RCC 7860 (cell line): ENCODE data around the gene SFT2D1.
"Not testable (repeated sequence)": the region's sequence is repeated elsewhere in the genome, so short reads cannot be mapped to it uniquely, and the experiment has no call there.

Source experiments
- DNase-seq: peaks from one replicate; pipeline ENCODE4 v3.0.0-alpha.2; 2015; ENCODE audit warnings: low spot score
- FAIRE-seq: peaks from 2 replicates; lab custom pipeline; 2012; peaks lifted over from hg19 to GRCh38; lab: Jason Lieb, UNC

The SFT2D1 gene

GRCh38 chr6:166365221-166365620 lies 22.9 kb upstream of the SFT2D1 start:
- DNase-seq = no peak

GRCh38 chr6:166364456-166364855 lies 22.1 kb upstream of the SFT2D1 start:
- FAIRE-seq (no peak), DNase-seq (no peak)

More at GRCh38 chr6:166365221-166365620, 22.9 kb upstream of the SFT2D1 start:
- FAIRE-seq = no peak

GRCh38 chr6:166362427-166362826 lies 20.1 kb upstream of the SFT2D1 start:
- not testable (repeated sequence) for FAIRE-seq, DNase-seq

GRCh38 chr6:166361077-166361429 lies 18.7 kb upstream of the SFT2D1 start:
- FAIRE-seq (no peak), DNase-seq (no peak)

GRCh38 chr6:166360243-166361076 lies 18.1 kb upstream of the SFT2D1 start:
- FAIRE-seq = no peak

GRCh38 chr6:166355552-166355951 lies 13.2 kb upstream of the SFT2D1 start:
- FAIRE-seq = no peak
- no peak for DNase-seq

More at GRCh38 chr6:166360243-166361076, 18.1 kb upstream of the SFT2D1 start:
- DNase-seq = no peak

- FAIRE-seq = no peak
- DNase-seq = no peak
These were observed 12.6 kb upstream of the SFT2D1 start for GRCh38 chr6:166354965-166355364.

- FAIRE-seq (no peak), DNase-seq (no peak)
These were observed 11.8 kb upstream of the SFT2D1 start for GRCh38 chr6:166354143-166354542.

- FAIRE-seq (no peak), DNase-seq (no peak)
These were observed 11.2 kb upstream of the SFT2D1 start for GRCh38 chr6:166353507-166353906.

- FAIRE-seq = no peak
These were observed 10.6 kb upstream of the SFT2D1 start for GRCh38 chr6:166352923-166353322.

GRCh38 chr6:166351715-166352285 lies 9.5 kb upstream of the SFT2D1 start:
- DNase-seq = no peak
- FAIRE-seq = no peak

More at GRCh38 chr6:166352923-166353322, 10.6 kb upstream of the SFT2D1 start:
- DNase-seq = no peak

GRCh38 chr6:166348305-166348949 lies 6.1 kb upstream of the SFT2D1 start:
- FAIRE-seq (no peak), DNase-seq (no peak)

- no peak for FAIRE-seq
- DNase-seq = no peak
These were observed 4.6 kb upstream of the SFT2D1 start for GRCh38 chr6:166346965-166347364.

- FAIRE-seq = no peak
- no peak for DNase-seq
These were observed 4.1 kb upstream of the SFT2D1 start for GRCh38 chr6:166346449-166346848.

- DNase-seq, FAIRE-seq: not testable (repeated sequence)
These were observed 3.3 kb upstream of the SFT2D1 start for GRCh38 chr6:166345672-166346071.

- not testable (repeated sequence) for FAIRE-seq, DNase-seq
These were observed 2.6 kb upstream of the SFT2D1 start for GRCh38 chr6:166344921-166345320.

GRCh38 chr6:166344240-166344639 lies 1.9 kb upstream of the SFT2D1 start:
- DNase-seq = peak; percentile 7
- no peak for FAIRE-seq

GRCh38 chr6:166343150-166343487 lies 774 bp upstream of the SFT2D1 start:
- FAIRE-seq = no peak
- DNase-seq = no peak

- FAIRE-seq (no peak), DNase-seq (no peak)
These were observed 382 bp downstream of the SFT2D1 start for GRCh38 chr6:166341977-166342348.

GRCh38 chr6:166341464-166341863 lies 881 bp downstream of the SFT2D1 start:
- no peak for DNase-seq
- no peak for FAIRE-seq

- DNase-seq = no peak
- FAIRE-seq = no peak
These were observed 3.5 kb downstream of the SFT2D1 start for GRCh38 chr6:166338854-166339253.

- DNase-seq = no peak
- FAIRE-seq = no peak
These were observed 5.5 kb downstream of the SFT2D1 start for GRCh38 chr6:166336847-166337246.
